Activated CD4-positive, alpha-beta T cell treated with anti-CD3 and anti-CD28 coated beads, Interleukin-2, amount 10 ng/mL, durations not matched to agents 7 days and 5 days (primary cell): ENCODE measurements around the gene TNNI2. TPM values are rescaled to one million over a fixed set of nuclear protein-coding genes. Genes with fewer than 3 reads are reported as not detected.
A peak's percentile ranks its signal among the peaks of the same experiment; 100 is the strongest.
"Not testable (repeated sequence)": the region's sequence is repeated elsewhere in the genome, so short reads cannot be mapped to it uniquely, and the experiment has no call there.

ENCODE experiments used
- CTCF ChIA-PET: fragments of 350-600 bp; sonication (Branson Sonifier 250); formaldehyde crosslinking; loops from one replicate; lab custom pipeline; 2021; ENCODE audit warnings: antibody characterized with exemption; lab: Charles Lee
- POLR2A ChIA-PET: fragments of 350-600 bp; sonication (Branson Sonifier 250); formaldehyde crosslinking; loops from one replicate; lab custom pipeline; 2021; ENCODE audit warnings: antibody characterized with exemption; lab: Charles Lee
- DNase-seq: peaks from one replicate; pipeline ENCODE4 v3.0.0-alpha.2; 2020
- H3K27ac Mint-ChIP-seq: one replicate; pipeline ENCODE4 v1.8.0; 2021; ENCODE audit warnings: mild to moderate bottlenecking, moderate library complexity, mixed read lengths
- H3K27me3 Mint-ChIP-seq: one replicate; pipeline ENCODE4 v1.8.0; 2021; ENCODE audit warnings: mixed read lengths
- H3K36me3 Mint-ChIP-seq: one replicate; pipeline ENCODE4 v1.8.0; 2021; ENCODE audit warnings: low read depth, mixed read lengths
- H3K4me1 Mint-ChIP-seq: one replicate; pipeline ENCODE4 v1.8.0; 2021; ENCODE audit warnings: mixed read lengths
- H3K4me3 Mint-ChIP-seq: one replicate; pipeline ENCODE4 v1.8.0; 2021; ENCODE audit warnings: mild to moderate bottlenecking, moderate library complexity, mixed read lengths
- H3K9me3 Mint-ChIP-seq: one replicate; pipeline ENCODE4 v1.8.0; 2021; ENCODE audit warnings: mixed read lengths
- total RNA-seq, 2 experiments: library from RNA; stranded (reverse); gene quantifications; one replicate each; pipeline ENCODE4 v1.2.3, GENCODE V29; 2021

The TNNI2 gene
- total RNA-seq, 2 experiments from 2014 or later, result not detected

- ChIA-PET CTCF (no interaction called here), POLR2A (no interaction called here)
- Mint-ChIP-seq H3K36me3 (no peaks in the 10 kb centered on the region), H3K27ac (no peak overlapping the region), H3K4me3 (no peak overlapping the region), H3K4me1 (no peaks in the 10 kb centered on the region), H3K9me3 (no peaks in the 10 kb centered on the region), H3K27me3 (peaks cover 14% of the 10 kb centered on the region)
- DNase-seq, result no peak
These were observed 26.5 kb upstream of the TNNI2 start for GRCh38 chr11:1812274-1812673.

DNA sequence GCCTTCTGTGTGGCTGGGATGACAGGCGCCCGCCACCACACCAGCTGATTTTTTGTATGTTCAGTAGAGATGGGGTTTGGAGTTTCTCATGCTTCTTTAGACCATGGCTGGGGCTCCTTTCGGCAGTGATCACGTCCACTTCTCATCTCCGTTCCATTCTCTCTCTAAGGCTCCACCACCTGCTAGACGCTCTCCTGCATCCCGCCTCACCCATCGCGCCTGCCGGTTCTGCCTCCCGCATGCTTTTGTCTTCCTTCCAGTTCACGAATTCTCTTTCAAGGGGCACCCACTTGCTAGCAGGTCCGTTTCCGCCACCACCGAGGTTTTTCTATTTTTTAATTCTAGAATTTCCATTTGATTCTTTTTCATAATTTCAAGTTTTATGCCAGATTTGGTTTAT is 26.0 kb upstream of the TNNI2 start:
- H3K9me3 Mint-ChIP-seq, result no peaks in the 10 kb centered on the region
- H3K27ac Mint-ChIP-seq, result no peak overlapping the region
- peaks cover 13% of the 10 kb centered on the region for H3K27me3 Mint-ChIP-seq
- CTCF ChIA-PET, result no interaction called here
- POLR2A ChIA-PET, result interaction anchor here (0.6 kb wide), 1 partner anchor 180 kb away, joined by 3 read pairs; no protein-coding TSS in a partner anchor
- H3K4me3 Mint-ChIP-seq, result no peak overlapping the region
- no peaks in the 10 kb centered on the region for H3K36me3 Mint-ChIP-seq
- DNase-seq, result no peak
- no peaks in the 10 kb centered on the region for H3K4me1 Mint-ChIP-seq

DNA sequence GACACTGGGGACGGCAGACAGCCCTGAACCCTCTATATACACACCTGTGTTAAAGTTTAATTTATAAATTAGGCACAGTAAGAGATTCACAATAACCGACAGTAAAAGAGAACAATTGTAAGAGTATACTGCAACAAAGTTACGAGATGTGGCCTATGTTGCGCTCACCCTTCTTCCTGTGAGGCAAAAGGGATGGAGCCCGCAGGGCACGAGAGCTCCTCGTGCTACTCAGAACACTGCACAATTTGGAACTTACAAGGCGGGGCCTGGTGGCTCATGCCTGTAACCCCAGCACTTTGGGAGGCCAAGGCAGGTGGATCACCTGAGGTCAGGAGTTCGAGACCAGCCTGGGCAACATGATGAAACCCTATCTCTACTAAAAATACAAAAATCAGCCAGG is 25.4 kb upstream of the TNNI2 start:
- DNase-seq, H3K4me3 Mint-ChIP-seq, H3K27me3 Mint-ChIP-seq, CTCF ChIA-PET, H3K27ac Mint-ChIP-seq, H3K4me1 Mint-ChIP-seq, H3K9me3 Mint-ChIP-seq, H3K36me3 Mint-ChIP-seq: not testable (repeated sequence)
- POLR2A ChIA-PET, result interaction anchor here (0.6 kb wide), 1 partner anchor 181 kb away, joined by 3 read pairs; no protein-coding TSS in a partner anchor

DNA sequence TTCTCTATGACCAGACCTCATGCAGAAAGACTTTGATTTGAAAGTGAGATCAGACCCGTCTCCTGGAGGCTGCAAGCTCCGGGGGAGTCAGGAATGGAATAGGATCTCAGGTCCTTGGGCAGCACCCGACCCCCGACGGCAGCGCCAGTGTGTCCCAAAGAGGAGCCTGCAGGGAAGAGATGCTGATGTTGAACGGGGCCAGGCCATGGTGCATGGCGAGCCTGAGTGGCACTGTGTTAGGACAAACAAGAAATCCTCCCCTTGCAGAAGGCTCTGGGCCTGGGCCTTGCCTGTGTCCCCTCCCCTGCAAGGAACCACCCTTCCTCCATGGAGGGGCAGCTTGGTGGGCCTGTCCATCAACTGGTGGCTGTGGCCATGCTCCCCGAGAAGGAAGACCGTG is 24.1 kb upstream of the TNNI2 start:
- Mint-ChIP-seq H3K27me3 (peaks cover 7% of the 10 kb centered on the region), H3K4me3 (no peak overlapping the region), H3K4me1 (no peaks in the 10 kb centered on the region), H3K36me3 (no peaks in the 10 kb centered on the region), H3K27ac (no peak overlapping the region), H3K9me3 (peaks cover 6% of the 10 kb centered on the region)
- ChIA-PET CTCF (interaction anchor here (0.8 to 1.2 kb wide), 2 partner anchors 121 to 136 kb away, joined by 3 to 4 read pairs; no protein-coding TSS in a partner anchor), POLR2A (no interaction called here)
- no peak for DNase-seq

- peaks cover 6% of the 10 kb centered on the region for H3K27me3 Mint-ChIP-seq
- H3K4me1 Mint-ChIP-seq, result no peaks in the 10 kb centered on the region
- H3K36me3 Mint-ChIP-seq, result no peaks in the 10 kb centered on the region
- ChIA-PET POLR2A (no interaction called here), CTCF (interaction anchor here (0.6 to 1.2 kb wide), 3 partner anchors 35 to 783 kb away, joined by 3 to 4 read pairs (median 3); no protein-coding TSS in a partner anchor)
- H3K9me3 Mint-ChIP-seq, result peaks cover 7% of the 10 kb centered on the region
- H3K4me3 Mint-ChIP-seq, result no peak overlapping the region
- no peak overlapping the region for H3K27ac Mint-ChIP-seq
- no peak for DNase-seq
These were observed 23.5 kb upstream of the TNNI2 start for GRCh38 chr11:1815311-1815710.

- peaks cover 7% of the 10 kb centered on the region for H3K9me3 Mint-ChIP-seq
- H3K4me1 Mint-ChIP-seq, result no peaks in the 10 kb centered on the region
- H3K4me3 Mint-ChIP-seq, result no peak overlapping the region
- H3K27me3 Mint-ChIP-seq, result peaks cover 6% of the 10 kb centered on the region
- no peak overlapping the region for H3K27ac Mint-ChIP-seq
- POLR2A ChIA-PET, result no interaction called here
- CTCF ChIA-PET, result interaction anchor here (0.6 to 0.7 kb wide), 2 partner anchors 35 to 783 kb away, joined by 3 read pairs; no protein-coding TSS in a partner anchor
- H3K36me3 Mint-ChIP-seq, result no peaks in the 10 kb centered on the region
- DNase-seq, result no peak
These were observed 23.0 kb upstream of the TNNI2 start for GRCh38 chr11:1815751-1816150.

DNA sequence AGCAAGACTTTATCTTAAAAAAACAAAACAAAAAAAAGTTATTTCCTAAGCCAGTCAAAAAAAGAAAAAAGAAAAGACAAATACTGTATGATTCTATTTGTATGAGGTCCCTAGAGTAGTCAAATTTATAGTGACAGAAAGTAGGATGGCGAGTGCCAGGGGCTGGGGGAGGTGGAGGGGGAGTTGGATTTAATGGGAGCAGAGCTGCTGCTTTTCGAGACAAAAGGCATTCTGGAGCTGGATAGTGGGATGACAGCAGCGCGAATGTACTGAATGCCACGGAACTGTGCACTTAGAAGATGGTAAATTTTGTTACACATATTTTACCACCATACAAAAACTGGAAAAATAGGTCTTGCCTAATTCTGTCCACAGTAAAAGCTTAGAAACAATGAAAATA is 21.8 kb upstream of the TNNI2 start:
- Mint-ChIP-seq H3K4me3 (no peak overlapping the region), H3K27me3 (peaks cover 6% of the 10 kb centered on the region)

DNA sequence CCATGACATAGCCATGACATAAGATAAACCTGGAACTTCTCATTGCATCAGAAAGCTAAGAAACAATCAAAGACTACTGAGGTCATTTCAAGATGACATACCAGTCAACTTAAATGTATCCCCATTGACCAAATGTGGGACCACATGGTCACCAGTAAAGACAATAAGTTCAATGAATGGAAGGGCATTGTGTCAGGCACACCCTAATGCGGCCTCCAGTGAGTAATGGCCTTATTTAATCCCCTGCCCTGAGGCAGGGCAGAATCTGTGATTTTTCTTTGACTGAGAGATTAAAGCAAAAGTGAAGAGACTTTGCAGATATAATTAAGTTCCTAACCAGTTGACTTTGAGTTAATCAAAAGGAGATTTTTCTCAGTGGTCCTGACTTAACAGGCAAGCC is 21.3 kb upstream of the TNNI2 start:
- POLR2A ChIA-PET, result no interaction called here
- peaks cover 3% of the 10 kb centered on the region for H3K27me3 Mint-ChIP-seq
- CTCF ChIA-PET, result interaction anchor here (0.7 to 1.5 kb wide), 5 partner anchors 12 to 243 kb away, joined by 3 to 4 read pairs (median 3); no protein-coding TSS in a partner anchor
- no peaks in the 10 kb centered on the region for H3K4me1 Mint-ChIP-seq
- no peak overlapping the region for H3K27ac Mint-ChIP-seq
- H3K4me3 Mint-ChIP-seq, result no peak overlapping the region
- peaks cover 7% of the 10 kb centered on the region for H3K9me3 Mint-ChIP-seq
- DNase-seq, result no peak
- no peaks in the 10 kb centered on the region for H3K36me3 Mint-ChIP-seq

More for the DNA sequence above, 21.8 kb upstream of the TNNI2 start:
- no peaks in the 10 kb centered on the region for H3K4me1 Mint-ChIP-seq
- ChIA-PET POLR2A (no interaction called here), CTCF (interaction anchor here (0.7 to 1.5 kb wide), 4 partner anchors 14 to 243 kb away, joined by 3 to 4 read pairs (median 3); no protein-coding TSS in a partner anchor)
- no peaks in the 10 kb centered on the region for H3K36me3 Mint-ChIP-seq
- no peak for DNase-seq
- H3K27ac Mint-ChIP-seq, result no peak overlapping the region
- peaks cover 7% of the 10 kb centered on the region for H3K9me3 Mint-ChIP-seq

DNA sequence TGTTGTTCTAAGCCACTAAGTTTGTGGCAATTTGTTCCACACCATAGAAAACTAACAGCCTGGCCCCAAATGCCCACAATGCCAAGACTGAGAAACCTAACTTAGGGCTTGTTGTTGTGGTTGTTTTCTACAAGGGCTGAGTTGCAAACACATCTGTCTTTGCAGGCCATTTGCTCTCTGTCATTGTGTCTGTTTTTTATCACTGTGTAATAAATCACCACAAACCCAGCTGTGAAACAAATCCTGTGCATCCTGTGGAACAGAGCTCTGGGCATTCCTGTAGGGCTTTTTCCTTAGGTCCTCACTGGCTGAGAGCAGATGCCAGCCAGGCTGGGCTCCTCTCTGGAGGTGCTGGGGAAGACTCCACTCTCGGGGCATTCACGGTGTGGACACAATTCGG is 19.7 kb upstream of the TNNI2 start:
- Mint-ChIP-seq H3K9me3 (peaks cover 7% of the 10 kb centered on the region), H3K36me3 (no peaks in the 10 kb centered on the region), H3K27me3 (no peaks in the 10 kb centered on the region), H3K4me3 (no peak overlapping the region), H3K4me1 (no peaks in the 10 kb centered on the region), H3K27ac (peak overlapping the region; percentile 34)
- POLR2A ChIA-PET, result no interaction called here
- no peak for DNase-seq
- CTCF ChIA-PET, result interaction anchor here (1.4 kb wide), 1 partner anchor 14 kb away, joined by 3 read pairs; no protein-coding TSS in a partner anchor

GRCh38 chr11:1820463-1821325 is 18.1 kb upstream of the TNNI2 start:
- no peaks in the 10 kb centered on the region for H3K4me1 Mint-ChIP-seq
- CTCF ChIA-PET, result interaction anchor here (0.8 to 1.0 kb wide), 2 partner anchors 127 kb away, joined by 3 to 4 read pairs; no protein-coding TSS in a partner anchor
- no peak overlapping the region for H3K27ac Mint-ChIP-seq
- no peak for DNase-seq
- no peaks in the 10 kb centered on the region for H3K27me3 Mint-ChIP-seq
- POLR2A ChIA-PET, result no interaction called here
- H3K4me3 Mint-ChIP-seq, result no peak overlapping the region
- peaks cover 7% of the 10 kb centered on the region for H3K9me3 Mint-ChIP-seq
- H3K36me3 Mint-ChIP-seq, result no peaks in the 10 kb centered on the region

- no peak for DNase-seq
- no peaks in the 10 kb centered on the region for H3K36me3 Mint-ChIP-seq
- no peak overlapping the region for H3K4me3 Mint-ChIP-seq
- CTCF ChIA-PET, result interaction anchor here (0.6 to 1.9 kb wide), 2 partner anchors 114 to 128 kb away, joined by 3 to 9 read pairs; no protein-coding TSS in a partner anchor
- no peaks in the 10 kb centered on the region for H3K27me3 Mint-ChIP-seq
- no peaks in the 10 kb centered on the region for H3K4me1 Mint-ChIP-seq
- H3K9me3 Mint-ChIP-seq, result peaks cover 7% of the 10 kb centered on the region
- H3K27ac Mint-ChIP-seq, result no peak overlapping the region
- POLR2A ChIA-PET, result no interaction called here
These were observed 17.2 kb upstream of the TNNI2 start for GRCh38 chr11:1821562-1821961.

DNA sequence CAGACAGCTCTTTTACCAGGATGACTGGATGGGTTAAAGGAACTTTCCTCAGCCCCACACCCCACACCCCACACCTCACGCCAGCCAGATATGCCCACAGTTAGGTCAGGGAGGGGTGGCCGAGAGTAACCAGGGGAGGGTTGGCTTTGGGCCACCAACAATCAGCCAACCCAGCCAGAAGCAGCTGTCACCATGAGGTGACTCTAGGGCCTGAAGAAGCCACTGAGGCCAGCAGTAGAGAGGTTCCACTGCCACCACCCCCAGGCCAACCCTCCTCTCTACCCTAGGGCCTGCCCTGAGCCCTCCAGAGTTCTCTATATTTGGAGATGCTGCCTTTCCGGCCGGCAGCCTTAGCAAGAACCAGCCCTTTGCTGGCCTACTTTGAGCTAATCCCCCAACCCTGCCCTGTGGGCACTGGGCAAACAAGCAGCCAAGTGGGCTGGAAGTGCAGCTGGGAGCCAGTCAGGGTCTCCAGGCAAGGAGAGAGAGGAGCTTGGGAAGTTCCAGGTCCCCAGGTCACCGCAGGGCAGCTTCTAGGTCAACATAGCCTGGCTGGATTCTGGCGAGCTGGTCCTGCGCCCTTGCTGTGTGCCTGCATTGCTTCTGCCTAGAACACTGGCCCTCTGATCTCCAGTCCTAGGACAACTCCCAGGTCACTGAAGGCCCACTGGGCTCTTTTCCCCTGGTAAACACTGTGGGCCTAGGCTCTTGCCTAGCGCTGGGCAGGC is 16.0 kb upstream of the TNNI2 start:
- H3K36me3 Mint-ChIP-seq, result no peaks in the 10 kb centered on the region
- no peak for DNase-seq
- peaks cover 7% of the 10 kb centered on the region for H3K9me3 Mint-ChIP-seq
- H3K27ac Mint-ChIP-seq, result no peak overlapping the region
- H3K27me3 Mint-ChIP-seq, result no peaks in the 10 kb centered on the region
- ChIA-PET POLR2A (no interaction called here), CTCF (interaction anchor here (1.2 to 1.9 kb wide), 2 partner anchors 129 to 170 kb away, joined by 3 to 9 read pairs; no protein-coding TSS in a partner anchor)
- no peaks in the 10 kb centered on the region for H3K4me1 Mint-ChIP-seq
- no peak overlapping the region for H3K4me3 Mint-ChIP-seq
